HG02852 (cell line): Measurements from ENCODE around the gene NOA1.
"Not testable (repeated sequence)": the region's sequence is repeated elsewhere in the genome, so short reads cannot be mapped to it uniquely, and the experiment has no call there.

Experiments
- ATAC-seq: cut with Tn5 transposase; IDR thresholded peaks from one replicate; pipeline ENCODE4 v1.9.1; 2021; ENCODE audit warnings: mild to moderate bottlenecking, moderate library complexity; ENCODE audit not compliant: unreplicated experiment

NOA1 gene

DNA sequence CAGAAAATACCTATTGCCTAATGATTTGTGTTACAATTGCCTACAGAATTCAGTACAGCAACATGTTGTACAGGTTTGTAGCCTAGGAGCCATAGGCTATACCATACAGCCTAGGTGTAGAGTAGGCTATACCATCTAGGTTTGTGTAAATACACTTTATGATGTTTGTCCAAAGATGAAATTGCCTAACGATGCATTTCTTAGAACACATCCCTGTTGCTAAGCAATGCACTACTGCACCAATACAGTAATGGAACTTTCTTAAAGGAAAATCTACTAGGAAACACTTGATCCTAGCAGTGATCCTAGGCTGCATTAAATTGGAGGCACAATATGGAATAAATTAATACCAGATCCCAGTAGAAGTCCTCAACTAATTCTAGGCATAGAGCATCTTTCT is 18.3 kb downstream of the NOA1 start:
- ATAC-seq = no peak

DNA sequence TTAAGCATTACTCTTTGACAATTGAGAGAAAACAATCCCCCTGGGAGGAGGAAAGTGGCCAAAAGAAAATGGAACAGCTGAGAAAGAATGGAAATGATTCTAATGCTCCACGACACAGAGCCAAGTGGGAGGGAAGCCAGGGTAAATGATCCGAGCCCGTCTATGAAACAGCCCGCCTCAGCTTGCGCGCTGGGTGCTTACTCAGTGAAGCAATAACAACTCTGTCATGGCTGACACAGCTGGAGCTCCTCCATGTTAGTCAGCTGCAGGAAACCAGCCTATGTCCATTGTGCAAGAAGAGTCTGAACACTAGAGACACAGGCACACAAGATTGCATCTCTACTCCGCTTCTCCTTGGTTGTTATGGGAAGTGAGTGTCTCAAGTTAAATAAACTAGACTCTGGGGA is 19.3 kb downstream of the NOA1 start:
- no peak for ATAC-seq

DNA sequence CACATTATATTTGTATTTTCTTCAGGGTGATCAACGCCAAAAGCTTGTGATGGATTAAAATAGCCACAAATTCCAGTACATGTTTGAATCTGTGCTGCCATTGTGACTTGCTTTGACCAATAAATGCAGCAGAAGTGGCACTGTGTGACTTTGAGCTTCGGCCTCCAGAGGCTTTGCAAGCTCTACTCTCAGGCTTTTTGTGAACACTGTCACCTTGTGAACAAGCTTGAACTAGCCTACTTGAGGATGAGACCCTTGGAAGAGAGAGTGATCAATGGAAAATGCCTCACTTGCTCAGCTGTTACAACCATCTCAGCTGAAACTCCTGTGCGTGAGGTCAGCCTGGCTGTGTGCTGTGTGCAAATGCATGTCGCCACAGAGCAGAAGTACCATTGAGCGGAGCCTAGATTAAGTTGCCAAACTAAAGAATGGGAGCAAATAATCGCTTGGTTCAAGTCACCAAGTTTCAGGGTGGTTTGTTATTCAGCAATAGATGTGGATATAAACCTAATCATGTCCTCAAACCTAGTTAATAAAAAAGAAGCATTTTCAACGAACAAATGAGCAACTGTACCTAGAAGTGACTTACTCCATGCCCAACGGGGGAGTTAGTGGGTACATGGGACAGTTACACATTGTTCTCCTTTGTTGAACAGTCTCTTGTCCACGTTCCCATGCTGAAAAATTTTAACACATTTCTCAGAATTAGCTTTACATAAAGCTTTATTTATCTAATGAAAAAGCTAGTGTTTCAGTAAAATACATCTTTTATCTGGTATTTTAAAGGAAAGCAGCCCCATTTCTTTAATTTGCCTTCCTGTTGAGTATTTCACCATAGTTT is 23.5 kb downstream of the NOA1 start:
- ATAC-seq = no peak

DNA sequence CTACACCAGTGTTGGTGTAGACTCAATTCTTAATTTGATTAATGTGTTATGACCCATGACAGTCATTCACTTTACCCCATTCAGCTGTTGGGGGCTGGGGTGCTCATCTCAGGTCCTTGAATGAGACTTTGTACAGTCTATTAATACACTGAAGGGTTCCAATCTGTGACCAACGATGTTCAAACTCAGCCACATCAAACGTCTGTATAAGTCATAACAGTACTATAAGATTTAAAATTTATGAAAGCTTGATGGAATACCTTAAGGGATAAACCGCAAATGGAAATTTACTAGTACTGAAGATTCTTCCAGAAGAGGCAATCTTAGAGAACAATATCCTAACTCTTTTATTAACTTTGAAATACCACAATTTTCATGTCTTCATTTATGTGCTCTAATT is 36.0 kb downstream of the NOA1 start:
- no peak for ATAC-seq

- no peak for ATAC-seq
These were observed 36.4 kb downstream of the NOA1 start for GRCh38 chr4:56940971-56941370.

DNA sequence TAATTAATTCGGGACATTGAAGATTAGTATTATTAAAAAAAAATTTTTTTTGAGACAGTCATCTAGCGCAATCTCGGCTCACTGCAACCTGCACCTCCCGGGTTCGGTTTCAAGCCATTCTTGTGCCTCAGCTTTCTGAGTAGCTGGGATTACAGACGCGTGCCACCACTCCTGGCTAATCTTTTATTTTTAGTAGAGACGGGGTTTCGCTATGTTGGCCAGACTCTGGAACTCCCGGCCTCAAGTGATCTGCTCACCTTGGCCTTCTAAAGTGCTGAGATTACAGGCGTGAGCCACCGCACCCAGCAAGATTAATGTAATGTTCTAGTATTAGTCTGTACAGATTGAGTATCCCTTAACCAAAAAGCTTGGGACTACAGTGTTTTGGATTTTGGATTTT is 37.0 kb downstream of the NOA1 start:
- no peak for ATAC-seq

DNA sequence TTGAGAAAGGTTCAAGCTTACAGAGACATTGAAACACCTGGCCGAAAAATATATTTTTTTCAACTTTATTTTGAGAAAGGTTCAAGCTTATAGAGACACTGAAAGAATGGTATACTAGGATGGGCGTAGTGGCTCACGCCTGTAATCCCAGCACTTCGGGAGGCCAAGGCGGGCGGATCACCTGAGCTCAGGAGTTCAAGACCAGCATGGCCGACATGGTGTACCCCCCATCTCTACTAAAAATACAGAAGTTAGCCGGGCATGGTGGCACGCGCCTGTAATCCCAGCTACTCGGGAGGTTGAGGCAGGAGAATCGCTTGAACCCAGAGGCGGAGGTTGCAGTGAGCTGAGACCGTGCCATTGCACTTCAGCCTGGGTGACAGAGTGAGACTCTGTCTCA is 37.6 kb downstream of the NOA1 start:
- ATAC-seq = not testable (repeated sequence)

GRCh38 chr4:56937262-56937661 is 40.1 kb downstream of the NOA1 start:
- ATAC-seq = no peak

DNA sequence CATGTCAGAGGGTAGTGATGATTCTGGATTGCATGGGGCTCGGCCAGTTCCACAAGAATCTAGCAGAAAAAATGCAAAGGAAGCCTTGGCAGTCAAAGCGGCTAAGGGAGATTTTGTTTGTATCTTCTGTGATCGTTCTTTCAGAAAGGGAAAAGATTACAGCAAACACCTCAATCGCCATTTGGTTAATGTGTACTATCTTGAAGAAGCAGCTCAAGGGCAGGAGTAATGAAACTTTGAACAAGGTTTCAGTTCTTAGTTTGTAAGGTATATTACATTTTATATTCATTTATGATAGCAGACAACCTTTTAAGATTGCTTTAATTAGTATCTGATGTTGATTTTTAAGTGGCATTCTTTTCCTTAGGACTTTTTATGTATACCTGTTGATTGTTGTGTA is 45.5 kb downstream of the NOA1 start:
- no peak for ATAC-seq

DNA sequence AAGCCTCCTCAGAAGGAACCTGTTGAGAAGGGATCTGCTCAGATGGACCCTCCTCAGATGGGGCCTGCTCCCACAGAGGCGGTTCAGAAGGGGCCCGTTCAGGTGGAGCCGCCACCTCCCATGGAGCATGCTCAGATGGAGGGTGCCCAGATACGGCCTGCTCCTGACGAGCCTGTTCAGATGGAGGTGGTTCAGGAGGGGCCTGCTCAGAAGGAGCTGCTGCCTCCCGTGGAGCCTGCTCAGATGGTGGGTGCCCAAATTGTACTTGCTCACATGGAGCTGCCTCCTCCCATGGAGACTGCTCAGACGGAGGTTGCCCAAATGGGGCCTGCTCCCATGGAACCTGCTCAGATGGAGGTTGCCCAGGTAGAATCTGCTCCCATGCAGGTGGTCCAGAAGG is 46.8 kb downstream of the NOA1 start:
- ATAC-seq = no peak

- no peak for ATAC-seq
These were observed 50.2 kb downstream of the NOA1 start for GRCh38 chr4:56927196-56927595.

- ATAC-seq = not testable (repeated sequence)
These were observed 62.4 kb downstream of the NOA1 start for GRCh38 chr4:56914977-56915376.

DNA sequence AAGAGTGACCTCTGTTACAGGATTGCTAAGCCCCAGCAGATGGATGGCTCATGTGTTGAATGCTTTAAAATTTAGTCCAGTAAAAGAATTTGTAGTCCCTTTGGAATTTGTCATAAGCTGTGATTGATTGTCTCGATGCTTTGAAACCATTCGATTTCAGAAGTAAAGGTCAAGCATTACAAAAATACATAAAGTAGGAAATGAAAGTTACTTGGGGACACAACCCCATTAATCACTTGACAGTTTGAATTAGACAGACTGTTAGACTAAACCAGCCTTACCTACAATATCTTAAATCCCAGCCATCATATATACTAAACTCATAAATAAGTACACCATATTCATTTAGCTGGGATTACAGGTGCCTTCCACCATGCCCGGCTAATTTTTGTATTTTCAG is 63.1 kb downstream of the NOA1 start:
- no peak for ATAC-seq
